ENCODE results near the gene GALNT7.
"Not testable (repeated sequence)": the region's sequence is repeated elsewhere in the genome, so short reads cannot be mapped to it uniquely, and the experiment has no call there.

GALNT7 gene

DNA sequence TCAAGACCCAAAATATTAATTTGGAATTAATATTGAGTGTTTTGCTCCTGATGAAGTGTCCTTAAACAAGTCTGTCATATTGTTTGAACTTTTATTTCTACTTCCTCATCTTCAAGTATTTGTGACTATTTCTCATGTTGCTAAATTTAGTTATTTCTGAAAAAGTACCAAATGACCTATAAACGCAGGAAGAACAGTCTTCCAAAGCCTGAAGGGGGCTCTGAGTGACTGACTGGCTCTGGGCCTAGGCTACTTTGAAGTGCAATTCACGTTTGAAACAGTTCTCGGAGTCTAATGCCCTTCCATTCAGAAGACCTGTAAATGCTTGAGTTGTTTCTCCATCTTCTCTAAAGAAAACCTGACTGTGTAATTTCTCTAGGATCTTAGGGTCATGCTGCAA, 26.5 kb downstream of the GALNT7 start:
- DNase-seq (ENCODE audit: low spot score) = no peak

GRCh38 chr4:173199553-173199952, 30.9 kb downstream of the GALNT7 start:
- DNase-seq (ENCODE audit: low spot score) = no peak

DNA sequence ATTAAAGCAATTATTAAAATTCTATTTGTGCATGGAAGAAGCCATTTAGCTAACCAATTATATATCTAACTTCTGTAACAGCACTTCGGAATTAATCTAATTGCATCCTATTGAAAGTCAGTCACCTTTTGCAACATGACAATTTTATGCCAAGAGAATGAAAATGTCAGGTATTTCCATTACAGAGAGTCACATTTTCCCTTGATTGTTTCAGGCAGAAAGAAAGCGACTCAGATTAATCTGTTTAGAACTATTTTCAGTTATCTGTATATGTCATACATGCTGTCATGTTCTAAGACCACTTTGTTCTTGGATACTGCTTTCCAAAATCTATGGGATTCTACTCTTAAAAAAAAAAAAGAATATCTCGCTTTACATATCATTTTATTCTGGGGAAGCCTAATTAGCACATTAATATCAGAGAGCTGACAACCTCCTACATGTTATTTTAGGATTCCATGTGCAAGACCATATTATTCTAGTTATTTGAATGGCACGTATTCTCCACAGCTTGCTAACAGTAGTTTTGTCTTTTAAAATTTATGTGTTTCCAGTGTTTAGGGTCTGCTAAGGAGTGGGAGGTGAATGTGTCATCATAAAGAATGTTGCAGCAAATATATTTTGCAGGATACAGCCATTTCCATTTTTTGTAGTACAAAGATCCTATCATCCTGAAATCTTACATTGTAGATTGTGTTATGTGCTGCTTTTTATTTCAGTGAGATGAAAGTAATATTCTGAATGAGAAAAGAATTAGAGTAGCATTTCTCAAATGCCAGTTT, 31.7 kb downstream of the GALNT7 start:
- DNase-seq (ENCODE audit: low spot score) = no peak

- no peak for DNase-seq (ENCODE audit: low spot score)
Measured at GRCh38 chr4:173202395-173202794, 33.8 kb downstream of the GALNT7 start.

- no peak for DNase-seq (ENCODE audit: low spot score)
Measured at GRCh38 chr4:173205656-173206055, 37.0 kb downstream of the GALNT7 start.

- no peak for DNase-seq (ENCODE audit: low spot score)
Measured at GRCh38 chr4:173208420-173208819, 39.8 kb downstream of the GALNT7 start.

DNA sequence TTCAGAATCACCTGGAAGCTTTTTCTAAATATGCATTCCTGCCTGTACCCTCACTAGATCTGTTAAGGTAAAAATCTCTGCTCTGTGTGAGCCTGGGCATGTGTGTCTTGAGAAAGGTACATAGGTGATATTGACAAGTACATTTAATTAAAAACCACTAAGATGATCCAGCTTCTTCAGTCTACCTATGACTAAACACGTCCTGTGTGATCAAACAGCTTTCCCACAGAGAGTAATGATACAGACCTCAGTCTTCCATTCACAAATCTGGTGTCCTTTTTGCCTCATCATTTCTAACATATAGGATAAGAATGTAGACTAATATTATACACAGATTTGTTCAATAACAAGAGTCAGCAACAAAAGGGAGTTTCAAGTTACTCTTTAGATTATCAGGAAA, 42.6 kb downstream of the GALNT7 start:
- DNase-seq (ENCODE audit: low spot score) = no peak

DNA sequence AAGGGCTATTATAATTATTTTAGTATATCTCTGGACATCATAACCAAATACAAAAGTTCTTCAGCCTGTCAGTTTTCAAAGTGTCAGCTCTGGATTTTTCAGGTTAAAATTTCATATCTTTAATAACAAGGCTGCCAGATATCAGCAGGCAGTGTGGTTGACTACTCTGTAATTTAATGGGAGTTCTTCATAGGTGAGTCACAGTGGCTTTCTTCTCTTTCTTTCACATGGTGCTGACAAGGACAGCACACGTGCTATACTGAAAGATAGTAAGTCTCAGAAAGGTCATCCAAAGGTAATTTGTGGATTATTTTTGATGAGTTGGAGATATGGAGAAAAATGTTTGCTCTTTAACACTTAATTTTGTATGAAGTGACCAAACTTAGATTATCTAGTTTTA, 43.2 kb downstream of the GALNT7 start:
- peak; percentile 40 for DNase-seq (ENCODE audit: low spot score)

GRCh38 chr4:173212379-173212778, 43.8 kb downstream of the GALNT7 start:
- DNase-seq (ENCODE audit: low spot score) = no peak

DNA sequence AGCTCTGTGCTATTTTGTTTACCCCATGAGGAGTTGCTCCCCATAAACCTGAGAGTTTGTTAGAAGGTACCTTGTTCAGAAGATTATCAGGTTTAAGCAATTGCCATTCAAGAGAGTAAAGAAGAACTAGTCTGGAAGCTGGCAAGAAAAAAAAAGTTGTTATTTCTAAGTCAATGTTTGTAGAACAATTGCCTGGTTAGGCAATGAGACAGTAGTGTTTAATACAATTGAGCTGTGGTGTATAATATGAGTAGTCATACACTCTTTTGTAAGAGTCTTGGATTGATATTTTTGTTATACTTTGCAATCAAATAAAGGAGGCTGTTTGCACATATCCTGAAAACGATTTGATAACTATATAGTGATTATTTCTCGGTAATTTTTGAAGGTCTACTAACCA, 44.7 kb downstream of the GALNT7 start:
- no peak for DNase-seq (ENCODE audit: low spot score)

DNA sequence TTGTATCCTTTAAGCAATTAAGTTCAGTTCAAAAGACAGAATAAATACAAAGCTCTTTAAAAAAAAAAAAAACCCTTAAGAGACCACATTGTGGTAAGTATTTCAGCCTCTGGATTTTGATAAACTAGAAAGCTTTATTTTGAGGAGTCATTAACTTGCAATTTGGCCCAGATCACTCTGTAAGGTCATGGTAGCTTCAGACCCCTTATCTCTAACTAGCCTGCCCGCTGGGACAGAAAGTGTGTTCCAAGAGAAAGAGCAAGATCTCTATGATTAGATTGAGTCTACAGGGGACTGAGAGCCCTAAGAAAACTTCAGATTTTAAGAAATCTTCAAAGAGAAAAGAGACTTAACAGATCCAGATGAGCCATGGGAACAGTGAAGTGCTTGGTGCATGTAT, 45.6 kb downstream of the GALNT7 start:
- DNase-seq (ENCODE audit: low spot score) = no peak

GRCh38 chr4:173214661-173215060, 46.0 kb downstream of the GALNT7 start:
- DNase-seq (ENCODE audit: low spot score) = no peak

GRCh38 chr4:173217075-173217474, 48.5 kb downstream of the GALNT7 start:
- no peak for DNase-seq (ENCODE audit: low spot score)

GRCh38 chr4:173217727-173218126, 49.1 kb downstream of the GALNT7 start:
- DNase-seq (ENCODE audit: low spot score) = no peak

- DNase-seq (ENCODE audit: low spot score) = peak; percentile 45
Measured at GRCh38 chr4:173218411-173219125, 50.0 kb downstream of the GALNT7 start.

GRCh38 chr4:173219126-173219437, 50.5 kb downstream of the GALNT7 start:
- not testable (repeated sequence) for DNase-seq (ENCODE audit: low spot score)

- no peak for DNase-seq (ENCODE audit: low spot score)
Measured at GRCh38 chr4:173223743-173224142, 55.1 kb downstream of the GALNT7 start.

DNA sequence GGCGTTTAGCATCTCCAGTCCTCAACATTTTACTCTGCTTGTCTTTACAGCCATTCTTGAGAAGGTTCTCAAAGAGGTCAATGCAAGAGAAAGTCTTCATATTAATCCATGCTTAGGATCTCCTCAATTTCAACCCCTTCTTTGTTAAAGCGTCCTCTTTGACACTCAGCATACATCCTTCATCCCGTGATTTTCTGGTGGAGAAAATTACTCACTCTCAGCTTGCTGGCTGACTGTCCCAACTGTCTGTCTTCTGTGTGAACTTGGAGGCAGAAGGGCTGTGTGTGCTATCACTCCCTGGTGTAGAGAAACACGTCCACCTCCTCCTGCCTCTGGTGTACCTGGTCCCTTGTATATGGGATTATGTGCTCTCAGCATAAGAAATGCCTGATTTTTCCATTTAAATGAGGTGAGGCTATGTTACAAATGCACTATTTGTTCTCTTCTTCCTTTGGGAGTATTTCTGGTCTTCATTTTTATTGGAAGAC, 57.8 kb downstream of the GALNT7 start:
- no peak for DNase-seq (ENCODE audit: low spot score)

- DNase-seq (ENCODE audit: low spot score) = no peak
Measured at GRCh38 chr4:173227756-173228155, 59.1 kb downstream of the GALNT7 start.

GRCh38 chr4:173230062-173230461, 61.5 kb downstream of the GALNT7 start:
- no peak for DNase-seq (ENCODE audit: low spot score)

DNA sequence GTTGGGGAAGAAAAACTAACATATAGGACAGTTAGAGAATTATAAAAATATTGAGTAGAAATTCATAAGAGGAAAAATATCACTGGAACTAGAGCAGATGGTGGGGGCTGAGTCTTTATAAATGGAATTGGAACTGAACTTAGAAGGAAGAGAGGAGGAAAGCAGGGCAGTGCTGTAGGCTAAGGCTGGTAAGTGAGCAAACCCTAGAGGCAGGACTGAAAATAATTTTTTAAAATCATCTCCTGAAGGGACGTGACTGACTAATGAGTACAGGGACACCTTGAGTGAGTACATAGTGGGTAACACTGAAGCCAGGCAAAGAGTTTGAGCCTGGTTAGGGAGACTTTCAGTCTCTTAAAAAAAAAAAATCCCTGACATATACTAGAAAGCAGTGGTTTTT, 63.3 kb downstream of the GALNT7 start:
- peak; percentile 10 for DNase-seq (ENCODE audit: low spot score)

DNA sequence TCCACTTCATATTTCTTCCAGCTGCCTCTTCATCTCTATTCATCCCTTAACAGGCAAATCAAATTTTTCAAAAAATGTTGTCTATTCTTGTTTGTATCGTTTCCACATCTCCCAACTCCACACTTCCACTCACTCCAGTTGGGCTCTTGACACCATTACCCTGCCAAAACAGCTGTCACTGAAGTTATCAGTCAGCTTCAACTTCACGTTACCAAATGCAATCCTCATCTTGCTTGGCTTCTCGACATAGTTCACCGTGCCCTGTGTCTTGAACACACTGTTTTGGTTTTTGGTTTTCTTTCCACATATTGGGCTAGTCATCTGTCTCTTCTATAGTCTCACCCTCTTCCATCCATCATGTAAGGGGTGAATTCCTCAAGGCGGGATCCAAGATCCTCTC, 65.2 kb downstream of the GALNT7 start:
- DNase-seq (ENCODE audit: low spot score) = no peak

- DNase-seq (ENCODE audit: low spot score) = no peak
Measured at GRCh38 chr4:173235050-173235449, 66.4 kb downstream of the GALNT7 start.

GRCh38 chr4:173236301-173236700, 67.7 kb downstream of the GALNT7 start:
- no peak for DNase-seq (ENCODE audit: low spot score)
